ENCODE measurements around the gene BCL6B.

- TF ChIP-seq CTCF (conservative IDR thresholded peaks at IDR 0.05) (no peak), ZFX (IDR thresholded peaks at IDR 0.05) (no peak)
These were observed 47.9 kb downstream of the BCL6B start for GRCh38 chr17:7070712-7071111.
